HepG2 (cell line): ENCODE results near the gene EPPIN. TPM values are rescaled to one million over a fixed set of nuclear protein-coding genes. Genes with fewer than 3 reads are reported as not detected.

Experiments
- ATAC-seq: fragments of 200-7000 bp; cut with Tn5 transposase; 3 replicates; pipeline ENCODE4 v1.9.1; 2020; ENCODE audit warnings: mild to moderate bottlenecking, moderate library complexity
- BruUV-seq: library from RNA; stranded (reverse); fragments of 400-500 nt; replicated peaks from 2 replicates; lab custom pipeline; 2021; lab: Mats Ljungman, UMichigan
- CTCF ChIA-PET: fragments of 300-600 bp; formaldehyde crosslinking; extraction: SDS; loops from one replicate; lab custom pipeline; 2021; ENCODE audit warnings: low total read pairs, inconsistent platforms, low intra/inter-chr PET ratio; lab: Yijun Ruan, JAX
- POLR2A ChIA-PET: fragments of 350-600 bp; sonication (Branson Sonifier 250); formaldehyde crosslinking; loops from one replicate; lab custom pipeline; 2020; ENCODE audit warnings: antibody characterized with exemption, inconsistent platforms; lab: Yijun Ruan, JAX
- DNase-seq: peaks from one replicate; pipeline ENCODE4 v3.0.0-alpha.2; 2015; ENCODE audit warnings: low spot score
- FAIRE-seq: peaks from 3 replicates; lab custom pipeline; 2011; peaks lifted over from hg19 to GRCh38; lab: Jason Lieb, UNC
- H2AFZ ChIP-seq: one replicate; pipeline ENCODE4 v1.6.1; 2011; ENCODE audit warnings: low read length, inconsistent platforms
- H3K27ac ChIP-seq: fragments of 300-600 bp; 3 replicates; pipeline ENCODE4 v1.8.0; 2011; ENCODE audit warnings: mixed run types, mild to moderate bottlenecking, mixed read lengths, low read length, inconsistent platforms; ENCODE audit not compliant: insufficient read depth; ENCODE audit errors: extremely low read length
- H3K27me3 ChIP-seq, 2 experiments: fragments of 200-600 bp in 1 of 2; 2 replicates in 1 of 2; 3 replicates in 1 of 2; pipeline versions ENCODE4 v1.6.0 to v1.8.0; 2011; ENCODE audit warnings: low read length in 2 of 2, mild to moderate bottlenecking in 2 of 2, moderate library complexity in 2 of 2, inconsistent platforms in 1 of 2; ENCODE audit not compliant: insufficient read depth in 2 of 2, control insufficient read depth in 1 of 2
- H3K36me3 ChIP-seq, 2 experiments: fragments of 200-600 bp in 1 of 2; replicated peaks in 1 of 2; 2 replicates in 1 of 2; 3 replicates in 1 of 2; pipeline versions ENCODE4 v1.5.1 to v1.8.0; 2011; ENCODE audit warnings: low read length in 2 of 2, inconsistent platforms in 1 of 2; ENCODE audit not compliant: insufficient read depth in 2 of 2, control insufficient read depth in 1 of 2
- H3K4me1 ChIP-seq: 2 replicates; pipeline ENCODE4 v1.5.1; 2012; ENCODE audit warnings: low read length, inconsistent platforms; ENCODE audit not compliant: insufficient read depth
- H3K4me2 ChIP-seq: 2 replicates; pipeline ENCODE4 v1.6.0; 2011; ENCODE audit warnings: low read depth, low read length, inconsistent platforms
- H3K4me3 ChIP-seq, 3 experiments: fragments of 200-600 bp in 1 of 3; sonication (generic), shearing (Covaris generic) in 1 of 3; replicated peaks in 1 of 3; 2 replicates each; pipeline ENCODE4 v1.5.1; 2011 to 2016; ENCODE audit warnings: low read length in 3 of 3, inconsistent platforms in 2 of 3, low read depth in 2 of 3, mild to moderate bottlenecking in 2 of 3, control low read depth in 1 of 3, mixed read lengths in 1 of 3; ENCODE audit not compliant: insufficient read depth in 1 of 3
- H3K79me2 ChIP-seq: one replicate; pipeline ENCODE4 v1.6.1; 2011; ENCODE audit warnings: low read length, inconsistent platforms; ENCODE audit not compliant: insufficient read depth
- H3K9ac ChIP-seq: 2 replicates; pipeline ENCODE4 v1.6.0; 2011; ENCODE audit warnings: mild to moderate bottlenecking, low read depth, low read length, inconsistent platforms; ENCODE audit not compliant: insufficient read depth
- H3K9me3 ChIP-seq: 2 replicates; pipeline ENCODE4 v1.5.1; 2012; ENCODE audit warnings: mild to moderate bottlenecking, low read length
- H4K20me1 ChIP-seq: 2 replicates; pipeline ENCODE4 v1.6.0; 2011; ENCODE audit warnings: inconsistent platforms, mild to moderate bottlenecking, low read length, moderate library complexity; ENCODE audit not compliant: insufficient read depth
- BHLHE40 ChIP-seq: IDR thresholded peaks from 2 replicates; pipeline ENCODE4 v1.6.1; 2011; ENCODE audit warnings: low read length, improper control_type of control experiment
- ETV6 ChIP-seq: sonication (generic); formaldehyde crosslinking; conservative IDR thresholded peaks from 2 replicates; pipeline ENCODE4 v1.4.0; 2020; ENCODE audit warnings: missing genetic modification reagents
- IKZF4 ChIP-seq: sonication (generic); formaldehyde crosslinking; IDR thresholded peaks from 2 replicates; pipeline ENCODE4 v1.5.1; 2020; ENCODE audit warnings: borderline replicate concordance, mild to moderate bottlenecking, low read depth, missing genetic modification reagents; ENCODE audit errors: not compliant biosample characterization
- JUNB ChIP-seq: sonication (generic); formaldehyde crosslinking; IDR thresholded peaks from 2 replicates; pipeline ENCODE4 v1.8.0; 2022; ENCODE audit warnings: missing genetic modification reagents, mild to moderate bottlenecking, borderline replicate concordance
- NONO ChIP-seq, 2 experiments: fragments of 450-650 bp in 1 of 2; sonication (generic) in 1 of 2; formaldehyde crosslinking in 1 of 2; IDR thresholded peaks in 1 of 2; conservative IDR thresholded peaks in 1 of 2; 2 replicates each; pipeline versions ENCODE4 v1.6.1 to v1.8.0; 2017 to 2022; ENCODE audit warnings: mild to moderate bottlenecking in 1 of 2, missing genetic modification reagents in 1 of 2, moderate library complexity in 1 of 2
- PHF8 ChIP-seq: sonication (generic); formaldehyde crosslinking; IDR thresholded peaks from 2 replicates; pipeline ENCODE4 v1.5.0; 2020; ENCODE audit warnings: missing genetic modification reagents
- SMYD3 ChIP-seq: sonication (generic); formaldehyde crosslinking; IDR thresholded peaks from 2 replicates; pipeline ENCODE4 v1.8.1; 2023; ENCODE audit warnings: mild to moderate bottlenecking, missing genetic modification reagents
- TARDBP ChIP-seq: sonication (generic); formaldehyde crosslinking; IDR thresholded peaks from 2 replicates; pipeline ENCODE4 v1.8.0; 2022; ENCODE audit warnings: mild to moderate bottlenecking, missing genetic modification reagents
- ZFP37 ChIP-seq: sonication (generic); formaldehyde crosslinking; IDR thresholded peaks from 2 replicates; pipeline ENCODE4 v1.4.0; 2020; ENCODE audit warnings: missing genetic modification reagents, borderline replicate concordance
- ZNF646 ChIP-seq: sonication (generic); formaldehyde crosslinking; IDR thresholded peaks from 2 replicates; pipeline ENCODE4 v1.9.0; 2021; ENCODE audit warnings: mild to moderate bottlenecking, missing genetic modification reagents
- ZNF713 ChIP-seq: sonication (generic); formaldehyde crosslinking; IDR thresholded peaks from 2 replicates; pipeline ENCODE4 v1.4.0; 2020; ENCODE audit warnings: mild to moderate bottlenecking, missing genetic modification reagents
- ZNF839 ChIP-seq: sonication (generic); formaldehyde crosslinking; IDR thresholded peaks from 2 replicates; pipeline ENCODE4 v1.4.0; 2020; ENCODE audit warnings: missing genetic modification reagents, mild to moderate bottlenecking, borderline replicate concordance
- WGBS: methylation state at CpG from one replicate; pipeline ENCODE4 v1.1.6; 2017; ENCODE audit warnings: low lambda C conversion rate; 5-methylcytosine and 5-hydroxymethylcytosine counted together
- in situ Hi-C: cut with HindIII; loops from 2 replicates; pipeline ENCODE4 v1.10.0; 2017; ENCODE audit warnings: low pct_unique_long_range_greater_than_20kb; ENCODE audit not compliant: extremely low pct_ligation_motif_present
- intact Hi-C: fragments of 100-400 bp; cut with micrococcal nuclease; formaldehyde crosslinking; loops from one replicate; pipeline ENCODE4 v1.10.0; 2022; ENCODE audit not compliant: unreplicated experiment
- polyA plus RNA-seq, 8 experiments: library from polyadenylated mRNA; depleted of rRNA in 3 of 8; stranded (reverse) in 7 of 8; unstranded in 1 of 8; fragments of >200 nt; fragmentation: Illumina TruSeq in 4 of 8; extraction: Trizol in 4 of 8; gene quantifications; 2 replicates each; pipeline versions ENCODE4 v1.2.1 to v1.2.3, GENCODE V29; 2011 to 2016; ENCODE audit warnings: low read depth in 4 of 8, missing spikeins in 1 of 8, mixed read lengths in 1 of 8; ENCODE audit not compliant: insufficient read depth in 1 of 8
- total RNA-seq, 5 experiments: library from RNA; depleted of rRNA; stranded (reverse); fragments of >200 nt; fragmentation: Illumina TruSeq; extraction: Trizol; gene quantifications; 2 replicates each; pipeline ENCODE4 v1.2.3, GENCODE V29; 2016; ENCODE audit warnings: low read depth in 1 of 5
- TF ChIP-seq, protein P1 (sequence below): sonication (generic); formaldehyde crosslinking; IDR thresholded peaks from 2 replicates; pipeline ENCODE4 v1.8.0; 2022; ENCODE audit warnings: mild to moderate bottlenecking, missing genetic modification reagents
- TF ChIP-seq, protein P2 (sequence below): sonication (generic); formaldehyde crosslinking; IDR thresholded peaks from 2 replicates; pipeline ENCODE4 v1.4.0; 2020; ENCODE audit warnings: missing genetic modification reagents

The EPPIN gene
- total and polyA plus RNA-seq, 2 of the 13 experiments (the other 11 are each of a cell fraction or from before 2014, with no cell fraction given), result not detected

- TF ChIP-seq SMYD3 (CRISPR knock-in tag), result no peak
- no peak for TF ChIP-seq ETV6 (CRISPR knock-in tag)
Measured at GRCh38 chr20:45523821-45524220, 23.4 kb downstream of the EPPIN start (continued).

GRCh38 chr20:45518282-45518681 lies 28.9 kb downstream of the EPPIN start:
- no peak overlapping the region for H3K4me3 ChIP-seq
- WGBS, result 1% methylated on average over 2 of the region's 2 CpGs
- no peak for TF ChIP-seq PHF8 (CRISPR knock-in tag)
- no peak for TF ChIP-seq IKZF4
- TF ChIP-seq NONO (IDR thresholded peaks at IDR 0.05), result no peak
- TF ChIP-seq NONO (CRISPR knock-in tag; conservative IDR thresholded peaks at IDR 0.05), result no peak
- no peak for TF ChIP-seq BHLHE40
- no peak for TF ChIP-seq ZNF713
- TF ChIP-seq, protein P1, sequence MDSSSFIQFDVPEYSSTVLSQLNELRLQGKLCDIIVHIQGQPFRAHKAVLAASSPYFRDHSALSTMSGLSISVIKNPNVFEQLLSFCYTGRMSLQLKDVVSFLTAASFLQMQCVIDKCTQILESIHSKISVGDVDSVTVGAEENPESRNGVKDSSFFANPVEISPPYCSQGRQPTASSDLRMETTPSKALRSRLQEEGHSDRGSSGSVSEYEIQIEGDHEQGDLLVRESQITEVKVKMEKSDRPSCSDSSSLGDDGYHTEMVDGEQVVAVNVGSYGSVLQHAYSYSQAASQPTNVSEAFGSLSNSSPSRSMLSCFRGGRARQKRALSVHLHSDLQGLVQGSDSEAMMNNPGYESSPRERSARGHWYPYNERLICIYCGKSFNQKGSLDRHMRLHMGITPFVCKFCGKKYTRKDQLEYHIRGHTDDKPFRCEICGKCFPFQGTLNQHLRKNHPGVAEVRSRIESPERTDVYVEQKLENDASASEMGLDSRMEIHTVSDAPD (CRISPR knock-in tag), result no peak
- TF ChIP-seq ETV6 (CRISPR knock-in tag), result no peak
- TF ChIP-seq ZFP37, result no peak
- no peak for TF ChIP-seq ZNF646 (CRISPR knock-in tag)
- no peak for TF ChIP-seq ZNF839
- TF ChIP-seq, protein P2, sequence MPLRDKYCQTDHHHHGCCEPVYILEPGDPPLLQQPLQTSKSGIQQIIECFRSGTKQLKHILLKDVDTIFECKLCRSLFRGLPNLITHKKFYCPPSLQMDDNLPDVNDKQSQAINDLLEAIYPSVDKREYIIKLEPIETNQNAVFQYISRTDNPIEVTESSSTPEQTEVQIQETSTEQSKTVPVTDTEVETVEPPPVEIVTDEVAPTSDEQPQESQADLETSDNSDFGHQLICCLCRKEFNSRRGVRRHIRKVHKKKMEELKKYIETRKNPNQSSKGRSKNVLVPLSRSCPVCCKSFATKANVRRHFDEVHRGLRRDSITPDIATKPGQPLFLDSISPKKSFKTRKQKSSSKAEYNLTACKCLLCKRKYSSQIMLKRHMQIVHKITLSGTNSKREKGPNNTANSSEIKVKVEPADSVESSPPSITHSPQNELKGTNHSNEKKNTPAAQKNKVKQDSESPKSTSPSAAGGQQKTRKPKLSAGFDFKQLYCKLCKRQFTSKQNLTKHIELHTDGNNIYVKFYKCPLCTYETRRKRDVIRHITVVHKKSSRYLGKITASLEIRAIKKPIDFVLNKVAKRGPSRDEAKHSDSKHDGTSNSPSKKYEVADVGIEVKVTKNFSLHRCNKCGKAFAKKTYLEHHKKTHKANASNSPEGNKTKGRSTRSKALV (CRISPR knock-in tag), result no peak
- TF ChIP-seq TARDBP (CRISPR knock-in tag), result no peak
- TF ChIP-seq JUNB (CRISPR knock-in tag), result no peak

More at GRCh38 chr20:45518282-45518681, 28.9 kb downstream of the EPPIN start:
- Histone ChIP-seq H3K9me3 (no peaks in the 10 kb centered on the region), H3K27me3 (no peaks in the 10 kb centered on the region), H4K20me1 (no peaks in the 10 kb centered on the region), H3K4me1 (no peaks in the 10 kb centered on the region), H3K4me2 (no peak overlapping the region), H2AFZ (no peak overlapping the region), H3K27ac (no peak overlapping the region), H3K36me3 (no peaks in the 10 kb centered on the region), H3K79me2 (no peaks in the 10 kb centered on the region), H3K9ac (no peak overlapping the region)
- FAIRE-seq, result no peak
- ChIA-PET CTCF (no interaction called here), POLR2A (no interaction called here)
- DNase-seq, result no peak
- in situ Hi-C loops (no loop called here), intact Hi-C loops (no loop called here)
- ATAC-seq, result no peak
- BruUV-seq, result no TSS peak
